ENCODE data around the gene PLOD1.
A peak's percentile ranks its signal among the peaks of the same experiment; 100 is the strongest.
"Not testable (repeated sequence)": the region's sequence is repeated elsewhere in the genome, so short reads cannot be mapped to it uniquely, and the experiment has no call there.

Gene PLOD1

DNA sequence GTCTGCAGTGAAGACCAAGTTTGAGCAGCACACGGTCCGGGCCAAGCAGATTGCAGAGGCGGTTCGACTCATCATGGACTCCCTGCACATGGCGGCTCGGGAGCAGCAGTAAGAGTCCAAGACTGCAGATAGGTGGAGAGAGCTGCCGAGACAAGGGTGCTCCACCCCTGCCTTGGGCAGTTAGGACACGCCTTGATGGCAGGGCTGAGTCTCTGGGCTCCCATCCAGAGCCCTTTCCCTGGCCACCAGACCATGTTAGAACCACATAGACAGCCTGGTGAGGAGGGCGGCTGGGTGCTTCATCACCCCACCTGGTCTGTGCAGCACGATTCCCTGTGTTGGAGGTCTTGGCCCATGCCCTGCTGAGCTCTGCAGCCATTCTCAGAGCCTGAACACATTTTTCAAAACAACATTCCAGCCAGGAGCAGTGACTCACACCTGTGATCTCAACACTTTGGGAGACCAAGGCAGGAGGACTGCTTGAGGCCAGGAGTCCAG is 67.5 kb downstream of the PLOD1 start:
- ATAC-seq (replicated peaks) (no peak), DNase-seq (no peak)
- no peak overlapping the region for H3K4me3 Mint-ChIP-seq
- H3K9me3 Mint-ChIP-seq: no peaks in the 10 kb centered on the region
- no peak overlapping the region for H3K27ac Mint-ChIP-seq
- no peaks in the 10 kb centered on the region for H3K27me3 Mint-ChIP-seq
- H3K36me3 Mint-ChIP-seq (ENCODE audit: insufficient read depth): peaks cover 78% of the 10 kb centered on the region
- H3K4me1 Mint-ChIP-seq (ENCODE audit: low read depth in 2 of 2): peaks cover 0 to 2% of the 10 kb centered on the region in 2 donors

DNA sequence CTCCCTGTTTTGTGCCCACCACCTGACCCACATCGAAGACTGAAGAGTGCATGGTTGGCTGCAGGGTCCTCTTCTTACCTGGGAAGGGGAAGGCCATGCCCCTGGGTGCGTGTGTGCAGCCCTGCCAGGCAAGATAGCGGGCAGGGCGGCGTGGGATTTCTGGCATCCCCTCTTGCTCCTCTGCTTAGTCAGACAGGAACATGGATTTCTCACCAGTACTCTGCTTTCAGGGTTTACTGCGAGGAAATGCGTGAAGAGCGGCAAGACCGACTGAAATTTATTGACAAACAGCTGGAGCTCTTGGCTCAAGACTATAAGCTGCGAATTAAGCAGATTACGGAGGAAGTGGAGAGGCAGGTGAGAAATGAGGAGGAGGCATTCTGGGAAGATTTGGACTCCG is 69.2 kb downstream of the PLOD1 start:
- H3K36me3 Mint-ChIP-seq (ENCODE audit: insufficient read depth): peaks cover 77% of the 10 kb centered on the region

DNA sequence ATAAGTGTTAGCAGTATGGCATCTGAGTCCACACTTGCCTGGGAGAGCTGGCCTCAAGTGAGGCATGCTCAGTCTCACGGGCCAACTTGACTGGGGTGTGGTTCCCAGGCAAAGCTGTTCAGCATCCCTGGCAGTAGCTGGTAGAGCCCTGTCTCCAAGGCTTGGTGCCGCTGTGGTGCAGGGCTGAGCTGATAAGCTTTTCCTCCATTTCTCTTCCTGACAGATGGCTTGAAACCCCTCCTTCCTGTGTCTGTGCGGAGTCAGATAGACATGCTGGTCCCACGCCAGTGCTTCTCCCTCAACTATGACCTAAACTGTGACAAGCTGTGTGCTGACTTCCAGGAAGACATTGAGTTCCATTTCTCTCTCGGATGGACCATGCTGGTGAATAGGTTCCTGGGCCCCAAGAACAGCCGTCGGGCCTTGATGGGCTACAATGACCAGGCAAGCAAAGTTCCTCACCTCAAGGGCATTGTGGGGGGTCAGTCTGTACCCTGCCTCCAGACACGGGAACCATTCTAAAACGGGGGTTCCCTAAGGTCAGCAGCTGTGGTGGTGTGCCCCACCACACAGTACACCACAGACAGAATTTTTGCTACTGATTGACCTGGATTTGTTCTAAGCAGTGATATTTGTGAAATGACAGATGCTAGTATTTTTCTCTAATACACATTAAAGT is 71.1 kb downstream of the PLOD1 start:
- DNase-seq: no peak

More for the DNA sequence above, 69.2 kb downstream of the PLOD1 start:
- ATAC-seq (replicated peaks): no peak
- H3K27ac Mint-ChIP-seq: no peak overlapping the region
- no peaks in the 10 kb centered on the region for H3K9me3 Mint-ChIP-seq
- DNase-seq: no peak
- no peaks in the 10 kb centered on the region for H3K27me3 Mint-ChIP-seq
- H3K4me1 Mint-ChIP-seq (ENCODE audit: low read depth in 2 of 2): peaks cover 0 to 2% of the 10 kb centered on the region in 2 donors
- H3K4me3 Mint-ChIP-seq: no peak overlapping the region

DNA sequence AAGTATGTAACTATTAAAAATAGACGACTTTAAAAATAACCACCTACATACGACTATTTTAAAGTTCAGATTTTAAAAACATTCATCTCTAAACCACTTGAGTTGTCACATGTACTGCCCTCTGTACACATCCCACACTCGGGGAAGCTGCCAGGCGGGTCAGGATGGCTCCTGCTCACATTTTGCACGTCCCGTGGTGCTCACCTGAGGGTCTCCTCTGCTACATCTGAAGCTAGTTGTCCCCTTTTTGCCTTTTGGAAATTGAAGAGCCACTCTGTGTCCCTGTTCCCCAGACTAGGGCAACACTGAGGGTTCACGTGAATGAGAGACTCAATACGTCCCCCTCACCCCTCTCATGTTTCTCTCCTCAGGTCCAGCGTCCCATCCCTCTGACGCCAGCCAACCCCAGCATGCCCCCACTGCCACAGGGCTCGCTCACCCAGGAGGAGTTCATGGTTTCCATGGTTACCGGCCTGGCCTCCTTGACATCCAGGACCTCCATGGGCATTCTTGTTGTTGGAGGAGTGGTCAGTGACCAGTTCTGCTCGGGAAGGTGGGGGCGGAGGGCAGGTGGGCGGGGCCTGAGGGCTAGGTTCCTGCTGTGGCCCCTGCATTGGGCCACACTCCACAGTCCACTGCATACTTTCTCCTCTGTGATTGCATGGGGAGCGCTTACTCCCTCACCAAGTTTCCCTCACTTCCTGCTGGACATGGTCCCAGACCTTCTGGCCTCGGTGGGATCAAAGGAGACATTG is 71.8 kb downstream of the PLOD1 start:
- peak overlapping the region in 1 of 2 donors; percentile 82 for H3K27ac Mint-ChIP-seq
- H3K9me3 Mint-ChIP-seq: no peaks in the 10 kb centered on the region
- H3K4me3 Mint-ChIP-seq: no peak overlapping the region
- DNase-seq (no peak), ATAC-seq (replicated peaks) (no peak)
- H3K4me1 Mint-ChIP-seq (ENCODE audit: low read depth in 2 of 2): peaks cover 0 to 2% of the 10 kb centered on the region in 2 donors
- peaks cover 84% of the 10 kb centered on the region for H3K36me3 Mint-ChIP-seq (ENCODE audit: insufficient read depth)
- H3K27me3 Mint-ChIP-seq: no peaks in the 10 kb centered on the region

More for the DNA sequence above, 71.1 kb downstream of the PLOD1 start:
- no peaks in the 10 kb centered on the region for H3K9me3 Mint-ChIP-seq
- H3K4me3 Mint-ChIP-seq: no peak overlapping the region
- H3K36me3 Mint-ChIP-seq (ENCODE audit: insufficient read depth): peaks cover 79% of the 10 kb centered on the region
- H3K27ac Mint-ChIP-seq: peak overlapping the region in 1 of 2 donors; percentile 82
- H3K27me3 Mint-ChIP-seq: no peaks in the 10 kb centered on the region
- no peak for ATAC-seq (replicated peaks)
- peaks cover 0 to 2% of the 10 kb centered on the region in 2 donors for H3K4me1 Mint-ChIP-seq (ENCODE audit: low read depth in 2 of 2)

DNA sequence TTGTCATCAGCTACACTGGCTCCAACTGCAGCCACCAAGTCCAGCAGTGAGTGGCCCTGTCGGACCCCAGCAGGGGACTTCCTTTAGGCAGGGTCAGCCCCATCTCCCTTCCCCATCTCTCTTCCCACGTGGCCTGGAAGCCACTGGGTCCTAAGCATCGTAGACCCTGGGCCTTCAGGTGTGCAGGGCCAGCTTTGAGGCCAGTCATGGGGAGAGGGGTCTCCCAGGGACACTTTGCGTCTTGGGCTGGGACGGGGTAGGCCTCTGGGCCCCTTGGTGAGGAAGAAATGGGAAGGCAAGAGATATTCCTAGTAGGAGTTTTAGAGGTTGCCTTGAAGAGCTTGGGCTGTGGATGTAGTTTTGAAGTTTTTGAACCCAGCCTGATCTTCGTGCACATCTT is 72.7 kb downstream of the PLOD1 start:
- H3K4me1 Mint-ChIP-seq (ENCODE audit: low read depth in 2 of 2): peaks cover 0 to 4% of the 10 kb centered on the region in 2 donors
- no peak overlapping the region for H3K4me3 Mint-ChIP-seq
- no peaks in the 10 kb centered on the region for H3K9me3 Mint-ChIP-seq
- no peaks in the 10 kb centered on the region for H3K27me3 Mint-ChIP-seq
- no peak overlapping the region for H3K27ac Mint-ChIP-seq
- DNase-seq (no peak), ATAC-seq (replicated peaks) (no peak)
- H3K36me3 Mint-ChIP-seq (ENCODE audit: insufficient read depth): peaks cover 82% of the 10 kb centered on the region

DNA sequence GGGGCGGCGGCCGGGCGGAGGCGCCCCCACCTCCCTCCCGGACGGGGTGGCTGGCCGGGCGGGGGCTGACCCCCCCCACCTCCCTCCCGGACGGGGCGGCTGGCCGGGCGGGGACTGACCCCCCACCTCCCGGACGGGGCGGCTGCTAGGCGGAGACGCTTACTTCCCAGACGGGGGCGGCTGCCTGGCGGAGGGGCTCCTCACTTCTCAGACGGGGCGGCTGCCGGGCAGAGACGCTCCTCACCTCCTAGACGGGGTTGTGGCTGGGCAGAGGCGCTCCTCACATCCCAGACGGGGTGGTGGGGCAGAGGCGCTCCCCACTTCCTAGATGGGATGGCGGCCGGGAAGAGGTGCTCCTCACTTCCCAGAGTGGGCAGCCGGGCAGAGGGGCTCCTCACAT is 73.8 kb downstream of the PLOD1 start:
- not testable (repeated sequence) for H3K27me3 Mint-ChIP-seq; DNase-seq; H3K4me1 Mint-ChIP-seq (ENCODE audit: low read depth in 2 of 2); H3K4me3 Mint-ChIP-seq; ATAC-seq (replicated peaks); H3K27ac Mint-ChIP-seq; H3K9me3 Mint-ChIP-seq
- peaks cover 72% of the 10 kb centered on the region for H3K36me3 Mint-ChIP-seq (ENCODE audit: insufficient read depth)

DNA sequence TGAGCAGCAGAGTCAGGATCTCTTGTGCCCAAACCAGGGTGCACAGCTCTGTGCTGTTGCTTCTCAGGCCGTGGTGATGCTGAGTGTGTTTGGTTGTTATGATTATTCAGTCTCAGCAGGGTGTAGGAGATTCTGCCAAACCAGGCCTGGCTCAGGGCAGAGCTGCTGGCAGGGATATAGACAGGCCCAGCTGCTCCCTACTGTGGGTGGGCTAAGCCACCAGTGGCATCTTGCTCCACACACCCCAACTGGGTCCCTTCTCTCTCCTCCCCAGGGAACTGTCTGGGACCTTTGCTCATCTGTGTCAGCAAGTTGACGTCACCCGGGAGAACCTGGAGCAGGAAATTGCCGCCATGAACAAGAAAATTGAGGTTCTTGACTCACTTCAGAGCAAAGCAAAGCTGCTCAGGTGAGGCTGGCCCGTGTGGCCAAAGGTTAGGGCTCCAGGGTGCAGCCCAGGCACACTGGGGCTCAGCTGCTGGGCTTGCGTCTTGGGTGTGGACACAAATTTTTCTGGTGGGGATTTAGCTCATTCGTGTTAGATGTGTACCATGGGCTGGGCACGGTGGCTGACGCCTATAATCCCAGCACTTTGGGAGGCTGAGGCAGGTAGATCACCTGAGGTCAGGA is 74.9 kb downstream of the PLOD1 start:
- no peak for ATAC-seq (replicated peaks)
- DNase-seq: no peak
- no peak overlapping the region for H3K4me3 Mint-ChIP-seq
- no peak overlapping the region for H3K27ac Mint-ChIP-seq
- H3K9me3 Mint-ChIP-seq: no peaks in the 10 kb centered on the region
- H3K4me1 Mint-ChIP-seq (ENCODE audit: low read depth in 2 of 2): peaks cover 0 to 7% of the 10 kb centered on the region in 2 donors
- peaks cover 65% of the 10 kb centered on the region for H3K36me3 Mint-ChIP-seq (ENCODE audit: insufficient read depth)
- no peaks in the 10 kb centered on the region for H3K27me3 Mint-ChIP-seq

DNA sequence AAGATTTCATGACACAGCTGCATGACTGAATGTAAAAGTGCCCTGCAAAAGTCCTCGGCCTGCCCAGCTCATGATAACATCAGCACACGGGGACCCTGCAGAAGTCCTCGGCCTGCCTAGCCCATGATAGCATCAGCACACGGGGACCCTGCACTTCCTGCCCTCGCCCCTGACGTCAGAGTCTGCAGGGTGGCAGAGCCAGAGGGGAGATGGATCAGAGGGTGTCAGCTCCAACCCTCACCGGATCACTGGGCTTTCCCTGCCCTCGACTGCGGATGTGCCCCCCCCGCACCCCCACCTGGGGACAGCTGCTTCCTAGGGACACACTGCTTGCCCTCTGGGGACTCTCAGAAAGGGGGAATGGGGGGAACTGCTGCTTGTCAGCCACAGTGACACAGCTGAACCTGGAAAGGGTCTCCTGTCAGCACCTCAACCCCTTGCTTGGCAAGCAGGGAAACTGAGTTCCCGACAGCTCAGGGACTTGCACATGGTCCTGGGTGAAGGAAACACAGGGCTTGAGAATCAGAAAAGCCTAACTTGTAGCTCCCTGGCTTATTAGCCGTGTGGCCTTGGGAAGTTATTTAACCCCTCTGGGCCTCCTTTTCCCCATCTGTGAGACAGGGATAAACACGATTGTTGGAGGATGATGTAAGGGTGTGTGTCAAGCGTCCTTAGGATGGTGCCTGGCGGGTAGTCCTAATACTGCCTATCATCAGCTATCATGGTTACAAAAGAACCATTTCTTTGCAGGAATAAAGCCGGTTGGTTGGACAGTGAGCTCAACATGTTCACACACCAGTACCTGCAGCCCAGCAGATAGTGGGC is 76.4 kb downstream of the PLOD1 start:
- peaks cover 0 to 5% of the 10 kb centered on the region in 2 donors for H3K4me1 Mint-ChIP-seq (ENCODE audit: low read depth in 2 of 2)
- H3K27ac Mint-ChIP-seq: peak overlapping the region; percentile 10 to 23
- DNase-seq (no peak), ATAC-seq (replicated peaks) (no peak)
- H3K27me3 Mint-ChIP-seq: no peaks in the 10 kb centered on the region
- peaks cover 52% of the 10 kb centered on the region for H3K36me3 Mint-ChIP-seq (ENCODE audit: insufficient read depth)
- H3K4me3 Mint-ChIP-seq: no peak overlapping the region
- H3K9me3 Mint-ChIP-seq: no peaks in the 10 kb centered on the region

DNA sequence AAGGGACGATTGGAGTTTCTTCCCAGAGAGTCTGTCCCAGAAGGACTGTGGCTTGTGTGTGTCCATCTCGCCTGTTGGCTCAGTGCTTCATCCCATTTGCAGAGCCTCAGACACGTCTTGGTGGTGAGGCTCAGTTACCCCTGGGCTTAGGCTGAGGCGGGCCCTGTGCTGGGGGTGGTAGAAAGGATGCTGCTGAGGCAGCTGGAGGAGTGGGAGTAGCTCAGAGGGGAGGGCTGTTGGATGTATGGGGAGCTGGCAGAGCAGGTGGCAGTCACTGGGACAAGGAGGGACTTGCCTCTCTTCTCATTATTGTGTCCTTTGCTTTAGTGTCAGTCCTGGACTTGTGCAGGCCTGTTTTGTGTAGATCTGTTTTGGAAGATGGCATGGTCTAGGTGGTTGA is 77.5 kb downstream of the PLOD1 start:
- H3K9me3 Mint-ChIP-seq: no peaks in the 10 kb centered on the region
- no peaks in the 10 kb centered on the region for H3K27me3 Mint-ChIP-seq
- H3K4me3 Mint-ChIP-seq: no peak overlapping the region
- no peak overlapping the region for H3K27ac Mint-ChIP-seq
- H3K4me1 Mint-ChIP-seq (ENCODE audit: low read depth in 2 of 2): peaks cover 0 to 5% of the 10 kb centered on the region in 2 donors
- no peak for ATAC-seq (replicated peaks)
- DNase-seq: no peak
- H3K36me3 Mint-ChIP-seq (ENCODE audit: insufficient read depth): peaks cover 46% of the 10 kb centered on the region

DNA sequence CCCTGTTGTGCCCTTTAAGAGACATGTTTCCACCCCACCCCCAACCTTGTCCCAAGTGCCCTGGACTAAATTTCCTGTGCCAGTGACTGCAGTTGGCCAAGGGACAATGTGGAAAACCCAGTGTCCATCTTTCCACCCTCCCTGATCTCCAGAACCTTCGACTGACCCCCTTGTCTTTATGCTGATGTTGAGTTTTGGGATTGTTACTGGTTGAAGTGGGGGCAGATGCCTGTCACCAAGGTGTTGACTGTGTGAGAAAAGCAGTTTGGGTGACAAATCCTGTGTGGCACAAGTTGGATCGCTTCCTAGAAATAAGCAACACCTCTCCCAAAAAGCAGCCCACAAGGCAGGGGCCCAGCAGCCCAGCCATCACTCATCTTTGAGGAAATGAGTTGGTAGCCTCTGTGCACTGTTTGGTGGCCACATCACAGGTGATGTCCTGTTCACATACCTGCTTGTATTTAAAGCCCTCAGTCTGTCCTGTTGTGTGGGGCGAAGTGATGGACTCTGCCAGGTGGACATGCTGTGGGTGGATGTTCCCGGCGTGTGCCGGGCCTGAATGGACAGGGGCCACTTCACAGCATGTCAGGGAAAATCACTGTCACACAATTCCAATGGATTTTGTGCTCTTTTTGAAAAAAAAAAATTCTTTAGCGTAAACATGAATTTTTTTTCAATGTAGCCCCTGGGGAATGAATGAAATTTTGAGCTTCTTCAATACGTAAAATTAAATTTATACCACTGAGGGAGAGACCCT is 78.2 kb downstream of the PLOD1 start:
- Mint-ChIP-seq H3K36me3 (ENCODE audit: insufficient read depth) (peaks cover 43% of the 10 kb centered on the region), H3K4me1 (ENCODE audit: low read depth in 2 of 2) (peaks cover 0 to 5% of the 10 kb centered on the region in 2 donors), H3K27me3 (no peaks in the 10 kb centered on the region), H3K27ac (no peak overlapping the region), H3K4me3 (no peak overlapping the region), H3K9me3 (no peaks in the 10 kb centered on the region)
- DNase-seq (no peak), ATAC-seq (replicated peaks) (no peak)

DNA sequence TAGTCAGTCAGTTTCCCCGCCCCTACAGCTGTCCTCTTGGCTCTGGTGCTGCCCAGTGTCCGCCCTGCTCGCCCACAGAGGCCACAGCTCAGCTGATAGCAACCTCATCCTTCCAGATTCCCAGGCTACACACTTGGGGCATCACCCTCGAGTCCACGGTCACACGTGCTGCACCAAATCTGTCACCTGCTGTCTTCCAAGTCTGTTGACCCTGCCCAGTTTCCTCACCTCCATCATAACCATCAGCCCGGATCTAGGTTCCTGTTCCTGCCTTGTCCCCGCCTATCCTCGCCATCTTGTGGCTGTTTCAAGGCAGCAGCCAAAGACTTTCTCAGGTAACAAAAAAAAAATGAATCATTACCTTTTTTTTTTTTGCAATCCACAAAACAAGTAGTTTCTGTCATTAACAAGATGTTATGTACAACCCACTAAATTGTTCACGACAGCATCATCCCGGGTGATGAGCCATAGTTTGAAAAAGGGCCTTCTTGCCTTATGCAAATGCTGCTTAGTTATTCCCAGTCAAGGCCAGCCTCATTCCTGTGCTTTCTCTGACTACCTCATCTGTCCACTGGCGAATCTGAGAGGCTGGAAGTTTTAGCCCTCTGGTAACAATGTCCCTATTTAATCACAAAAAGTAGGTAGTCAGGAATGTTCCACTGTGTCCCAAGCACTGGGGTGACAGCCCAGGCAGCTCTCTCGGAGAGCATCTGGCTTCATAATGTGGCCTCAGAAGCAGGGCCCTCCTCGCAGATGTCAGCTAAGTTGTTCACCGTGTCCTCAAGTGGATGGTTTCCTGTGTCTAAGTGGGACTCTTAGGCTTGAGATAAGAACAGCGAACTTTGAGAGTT is 79.8 kb downstream of the PLOD1 start:
- peaks cover 0 to 5% of the 10 kb centered on the region in 2 donors for H3K4me1 Mint-ChIP-seq (ENCODE audit: low read depth in 2 of 2)
- DNase-seq (no peak), ATAC-seq (replicated peaks) (no peak)
- H3K27ac Mint-ChIP-seq: peak overlapping the region; percentile 47 to 75
- no peak overlapping the region for H3K4me3 Mint-ChIP-seq
- H3K27me3 Mint-ChIP-seq: no peaks in the 10 kb centered on the region
- peaks cover 36% of the 10 kb centered on the region for H3K36me3 Mint-ChIP-seq (ENCODE audit: insufficient read depth)
- no peaks in the 10 kb centered on the region for H3K9me3 Mint-ChIP-seq

DNA sequence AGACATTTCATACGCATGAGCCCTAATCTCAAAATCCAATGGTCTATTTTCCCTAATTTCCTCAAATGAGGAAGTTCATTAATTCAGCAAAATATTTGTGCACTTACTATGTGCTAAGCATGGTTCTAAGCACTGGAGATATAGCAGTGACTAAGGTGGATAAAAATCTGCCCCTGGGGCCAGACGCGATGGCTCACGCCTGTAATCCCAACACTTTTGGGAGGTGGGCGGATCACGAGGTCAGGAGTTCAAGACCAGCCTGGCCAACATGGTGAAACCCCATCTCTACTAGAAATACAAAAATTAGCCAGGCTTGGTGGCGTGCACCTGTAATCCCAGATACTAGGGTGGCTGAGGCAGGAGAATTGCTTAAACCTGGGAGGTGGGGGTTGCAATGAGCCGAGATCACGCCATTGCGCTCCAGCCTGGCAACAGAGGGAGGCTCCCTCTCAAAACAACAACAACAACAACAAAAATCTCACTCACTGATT is 80.5 kb downstream of the PLOD1 start:
- Mint-ChIP-seq H3K27me3 (no peaks in the 10 kb centered on the region), H3K27ac (peak overlapping the region; percentile 47 to 75), H3K9me3 (no peaks in the 10 kb centered on the region), H3K4me3 (no peak overlapping the region), H3K36me3 (ENCODE audit: insufficient read depth) (peaks cover 37% of the 10 kb centered on the region), H3K4me1 (ENCODE audit: low read depth in 2 of 2) (peaks cover 4 to 9% of the 10 kb centered on the region in 2 donors)
- DNase-seq (no peak), ATAC-seq (replicated peaks) (no peak)
